SK-N-SH treated with all-trans-retinoic acid at 6 μM for 48 hours (cell line): ENCODE data around the gene TH.

Experiments
- ATAC-seq: fragments of 200-7000 bp; cut with Tn5 transposase; 3 replicates; pipeline ENCODE4 v1.9.1; 2020; ENCODE audit warnings: mild to moderate bottlenecking, moderate library complexity
- ARNTL ChIP-seq: fragments of 450-650 bp; formaldehyde crosslinking; IDR thresholded peaks from 2 replicates; pipeline ENCODE4 v1.5.0; 2020; ENCODE audit warnings: low read depth, mild to moderate bottlenecking, moderate library complexity, borderline replicate concordance
- BACH2 ChIP-seq: fragments of 250-450 bp; sonication (Bioruptor Pico); IDR thresholded peaks from 2 replicates; pipeline ENCODE4 v1.9.0; 2021; ENCODE audit warnings: mild to moderate bottlenecking, borderline replicate concordance
- CSDC2 ChIP-seq: fragments of 250-450 bp; sonication (Bioruptor Pico); IDR thresholded peaks from 2 replicates; pipeline ENCODE4 v1.5.0; 2020; ENCODE audit warnings: mild to moderate bottlenecking, moderate library complexity
- GLIS3 ChIP-seq: fragments of 250-450 bp; sonication (Bioruptor Pico); IDR thresholded peaks from 2 replicates; pipeline ENCODE4 v1.5.0; 2020; ENCODE audit warnings: mild to moderate bottlenecking, moderate library complexity
- ISL1 ChIP-seq: fragments of 250-450 bp; sonication (Bioruptor Pico); IDR thresholded peaks from 2 replicates; pipeline ENCODE4 v2.1.2; 2022; ENCODE audit warnings: mild to moderate bottlenecking, moderate library complexity
- OSR1 ChIP-seq: fragments of 250-450 bp; sonication (Bioruptor Pico); IDR thresholded peaks from 2 replicates; pipeline ENCODE4 v1.8.0; 2022; ENCODE audit warnings: moderate library complexity, mild to moderate bottlenecking, inconsistent platforms
- PATZ1 ChIP-seq: fragments of 250-450 bp; sonication (Bioruptor Pico); IDR thresholded peaks from 2 replicates; pipeline ENCODE4 v1.8.0; 2020; ENCODE audit warnings: mild to moderate bottlenecking, moderate library complexity, borderline replicate concordance
- POU6F1 ChIP-seq: fragments of 250-450 bp; sonication (Bioruptor Pico); IDR thresholded peaks from 2 replicates; pipeline ENCODE4 v1.8.0; 2021; ENCODE audit warnings: low read depth, mild to moderate bottlenecking, moderate library complexity, borderline replicate concordance
- RARB ChIP-seq: fragments of 250-450 bp; sonication (Bioruptor Pico); IDR thresholded peaks from 2 replicates; pipeline ENCODE4 v1.8.0; 2021; ENCODE audit warnings: mild to moderate bottlenecking, moderate library complexity
- SNAI2 ChIP-seq: fragments of 250-450 bp; sonication (Bioruptor Pico); IDR thresholded peaks from 2 replicates; pipeline ENCODE4 v1.5.0; 2020; ENCODE audit warnings: mild to moderate bottlenecking, moderate library complexity
- TCF4 ChIP-seq: fragments of 250-450 bp; sonication (Bioruptor Pico); IDR thresholded peaks from 2 replicates; pipeline ENCODE4 v1.8.0; 2021; ENCODE audit warnings: mild to moderate bottlenecking, moderate library complexity, borderline replicate concordance
- TOX ChIP-seq: fragments of 250-450 bp; sonication (Bioruptor Pico); IDR thresholded peaks from 2 replicates; pipeline ENCODE4 v1.8.0; 2021; ENCODE audit warnings: mild to moderate bottlenecking, moderate library complexity, borderline replicate concordance
- TSHZ2 ChIP-seq: fragments of 250-450 bp; sonication (Bioruptor Pico); IDR thresholded peaks from 2 replicates; pipeline ENCODE4 v1.5.0; 2020; ENCODE audit warnings: mild to moderate bottlenecking, moderate library complexity
- ZC3H10 ChIP-seq: fragments of 250-450 bp; sonication (Bioruptor Pico); IDR thresholded peaks from 2 replicates; pipeline ENCODE4 v1.5.1; 2021; ENCODE audit warnings: mild to moderate bottlenecking, moderate library complexity
- ZFP3 ChIP-seq: fragments of 250-450 bp; sonication (Bioruptor Pico); IDR thresholded peaks from 2 replicates; pipeline ENCODE4 v1.5.0; 2020; ENCODE audit warnings: mild to moderate bottlenecking, moderate library complexity
- ZFP30 ChIP-seq: fragments of 450-650 bp; formaldehyde crosslinking; IDR thresholded peaks from 2 replicates; pipeline ENCODE4 v1.5.0; 2022; ENCODE audit warnings: mild to moderate bottlenecking, moderate library complexity
- ZNF565 ChIP-seq: fragments of 450-650 bp; formaldehyde crosslinking; conservative IDR thresholded peaks from 2 replicates; pipeline ENCODE4 v1.5.0; 2020; ENCODE audit warnings: low read depth, mild to moderate bottlenecking, moderate library complexity
- ZNF70 ChIP-seq: fragments of 450-650 bp; formaldehyde crosslinking; IDR thresholded peaks from 2 replicates; pipeline ENCODE4 v1.5.0; 2020; ENCODE audit warnings: mild to moderate bottlenecking, moderate library complexity
- ZNF8 ChIP-seq: fragments of 450-650 bp; formaldehyde crosslinking; IDR thresholded peaks from 2 replicates; pipeline ENCODE4 v1.5.0; 2020; ENCODE audit warnings: mild to moderate bottlenecking, moderate library complexity

The TH gene

GRCh38 chr11:2148595-2148994, 23.0 kb downstream of the TH start:
- no peak for ATAC-seq
- no peak for TF ChIP-seq TCF4
- TF ChIP-seq SNAI2 = no peak
- TF ChIP-seq CSDC2 (CRISPR knock-in tag) = no peak
- TF ChIP-seq ZNF565 (CRISPR knock-in tag) = no peak
- no peak for TF ChIP-seq BACH2
- no peak for TF ChIP-seq GLIS3 (CRISPR knock-in tag)
- no peak for TF ChIP-seq TOX (CRISPR knock-in tag)
- no peak for TF ChIP-seq OSR1 (CRISPR knock-in tag)
- TF ChIP-seq ARNTL (CRISPR knock-in tag) = no peak
- TF ChIP-seq ZNF70 (CRISPR knock-in tag) = no peak
- no peak for TF ChIP-seq ZNF8 (CRISPR knock-in tag)
- no peak for TF ChIP-seq TSHZ2 (CRISPR knock-in tag)
- TF ChIP-seq RARB (CRISPR knock-in tag) = no peak
- TF ChIP-seq ISL1 (CRISPR knock-in tag) = no peak

GRCh38 chr11:2147391-2147790, 24.2 kb downstream of the TH start:
- TF ChIP-seq ZNF70 (CRISPR knock-in tag) = no peak
- TF ChIP-seq, all 23 proteins: peak for 0
- ATAC-seq = no peak

- no peak for ATAC-seq
- no peak for TF ChIP-seq TOX (CRISPR knock-in tag)
- no peak for TF ChIP-seq SNAI2
- TF ChIP-seq ZC3H10 (CRISPR knock-in tag) = no peak
- TF ChIP-seq TSHZ2 (CRISPR knock-in tag) = no peak
- no peak for TF ChIP-seq ZFP30 (CRISPR knock-in tag)
Measured at GRCh38 chr11:2146051-2146450, 25.6 kb downstream of the TH start.

- ATAC-seq = no peak
- no peak for TF ChIP-seq TOX (CRISPR knock-in tag)
Measured at GRCh38 chr11:2144544-2145248, 26.9 kb downstream of the TH start.

GRCh38 chr11:2143799-2144543, 27.6 kb downstream of the TH start:
- ATAC-seq = no peak
- TF ChIP-seq POU6F1 (CRISPR knock-in tag) (no peak), RARB (CRISPR knock-in tag) (no peak), ZNF8 (CRISPR knock-in tag) (no peak), PATZ1 (CRISPR knock-in tag) (no peak), TOX (CRISPR knock-in tag) (no peak), ZFP3 (no peak), ZFP30 (CRISPR knock-in tag) (no peak), CSDC2 (CRISPR knock-in tag) (no peak), TSHZ2 (CRISPR knock-in tag) (no peak), ZNF565 (CRISPR knock-in tag) (no peak), ARNTL (CRISPR knock-in tag) (no peak)
